ENCODE data around the gene CHIC2.

CHIC2 gene

GRCh38 chr4:54103190-54103574 is 38.8 kb upstream of the CHIC2 start:
- H3K9me3 ChIP-seq = no peaks in the 10 kb centered on the region
- peaks cover 53% of the 10 kb centered on the region for H3K27me3 ChIP-seq
- no peak for TF ChIP-seq CTCF (IDR thresholded peaks at IDR 0.05; ENCODE audit: low read depth, low read length)
- no peak for DNase-seq
- H3K4me1 ChIP-seq = no peaks in the 10 kb centered on the region
- no peaks in the 10 kb centered on the region for H3K36me3 ChIP-seq
- no peak overlapping the region for H3K4me3 ChIP-seq (ENCODE audit: low read depth, low read length)

GRCh38 chr4:54102531-54103106 is 38.2 kb upstream of the CHIC2 start:
- DNase-seq = no peak
- no peak for TF ChIP-seq CTCF (IDR thresholded peaks at IDR 0.05; ENCODE audit: low read depth, low read length)
- no peak overlapping the region for H3K4me3 ChIP-seq (ENCODE audit: low read depth, low read length)
- no peaks in the 10 kb centered on the region for H3K4me1 ChIP-seq
- H3K27me3 ChIP-seq = peaks cover 58% of the 10 kb centered on the region
- H3K9me3 ChIP-seq = no peaks in the 10 kb centered on the region
- H3K36me3 ChIP-seq = no peaks in the 10 kb centered on the region

- Histone ChIP-seq H3K4me3 (ENCODE audit: low read depth, low read length) (peak overlapping the region; percentile 41), H3K9me3 (no peaks in the 10 kb centered on the region), H3K4me1 (no peaks in the 10 kb centered on the region), H3K27me3 (peaks cover 68% of the 10 kb centered on the region), H3K36me3 (no peaks in the 10 kb centered on the region)
- TF ChIP-seq CTCF (IDR thresholded peaks at IDR 0.05; ENCODE audit: low read depth, low read length) = no peak
- DNase-seq = no peak
These were observed 37.0 kb upstream of the CHIC2 start for GRCh38 chr4:54101190-54102041.

GRCh38 chr4:54100595-54101189 is 36.3 kb upstream of the CHIC2 start:
- Histone ChIP-seq H3K4me3 (ENCODE audit: low read depth, low read length) (peak overlapping the region; percentile 53), H3K4me1 (no peaks in the 10 kb centered on the region)

GRCh38 chr4:54099748-54100574 is 35.6 kb upstream of the CHIC2 start, which contains the start of gene GSX2:
Gene GSX2 (plus strand): TSS chr4:54100163. CDS start chr4:54100345, 182 bp downstream.
- TF ChIP-seq CTCF (IDR thresholded peaks at IDR 0.05; ENCODE audit: low read depth, low read length) = no peak
- peaks cover 72% of the 10 kb centered on the region for H3K27me3 ChIP-seq
- no peaks in the 10 kb centered on the region for H3K36me3 ChIP-seq
- no peaks in the 10 kb centered on the region for H3K9me3 ChIP-seq
- peak within 1 kb of the TSS; percentile 53 for H3K4me3 ChIP-seq (ENCODE audit: low read depth, low read length)
- H3K4me1 ChIP-seq = no peaks in the 10 kb centered on the region
- no peak for DNase-seq

More at GRCh38 chr4:54100595-54101189, 36.3 kb upstream of the CHIC2 start:
- DNase-seq = peak; percentile 34
- no peak for TF ChIP-seq CTCF (IDR thresholded peaks at IDR 0.05; ENCODE audit: low read depth, low read length)
- Histone ChIP-seq H3K9me3 (no peaks in the 10 kb centered on the region), H3K36me3 (no peaks in the 10 kb centered on the region), H3K27me3 (peaks cover 72% of the 10 kb centered on the region)

Measured in BE2C (cell line).